Type B pancreatic cell (in vitro differentiated cells): ENCODE results near the gene HIVEP3. TPM values are rescaled to one million over a fixed set of nuclear protein-coding genes. Genes with fewer than 3 reads are reported as not detected.

Experiments
- DNase-seq: peaks from one replicate; pipeline ENCODE4 v3.0.0; 2021; ENCODE audit warnings: mixed read lengths; ENCODE audit not compliant: unreplicated experiment; ENCODE audit errors: extremely low spot score
- H3K27ac Mint-ChIP-seq: 2 replicates; pipeline ENCODE4 v1.8.0; 2021; ENCODE audit warnings: mild to moderate bottlenecking, mixed read lengths
- H3K27me3 Mint-ChIP-seq: 2 replicates; pipeline ENCODE4 v1.8.0; 2021; ENCODE audit warnings: mixed read lengths
- H3K36me3 Mint-ChIP-seq: 2 replicates; pipeline ENCODE4 v1.8.0; 2021; ENCODE audit warnings: mixed read lengths
- H3K4me1 Mint-ChIP-seq: one replicate; pipeline ENCODE4 v1.8.0; 2021; ENCODE audit warnings: mixed read lengths; ENCODE audit not compliant: unreplicated experiment
- H3K4me3 Mint-ChIP-seq: 2 replicates; pipeline ENCODE4 v1.8.0; 2021; ENCODE audit warnings: mild to moderate bottlenecking, mixed read lengths
- H3K9me3 Mint-ChIP-seq: 2 replicates; pipeline ENCODE4 v1.8.0; 2021; ENCODE audit warnings: mixed read lengths
- total RNA-seq: library from RNA; stranded (reverse); gene quantifications from 2 replicates; pipeline ENCODE4 v1.2.1, GENCODE V29; 2021; ENCODE audit warnings: low replicate concordance
- TF ChIP-seq, protein P1 (sequence below): fragments of 200-600 bp; sonication (generic); conservative IDR thresholded peaks from 2 replicates; pipeline ENCODE4 v1.5.0; 2021; ENCODE audit warnings: antibody characterized with exemption, mild to moderate bottlenecking

The HIVEP3 gene
- total RNA-seq, 1 donor from 2014 or later = 9.2 TPM

DNA sequence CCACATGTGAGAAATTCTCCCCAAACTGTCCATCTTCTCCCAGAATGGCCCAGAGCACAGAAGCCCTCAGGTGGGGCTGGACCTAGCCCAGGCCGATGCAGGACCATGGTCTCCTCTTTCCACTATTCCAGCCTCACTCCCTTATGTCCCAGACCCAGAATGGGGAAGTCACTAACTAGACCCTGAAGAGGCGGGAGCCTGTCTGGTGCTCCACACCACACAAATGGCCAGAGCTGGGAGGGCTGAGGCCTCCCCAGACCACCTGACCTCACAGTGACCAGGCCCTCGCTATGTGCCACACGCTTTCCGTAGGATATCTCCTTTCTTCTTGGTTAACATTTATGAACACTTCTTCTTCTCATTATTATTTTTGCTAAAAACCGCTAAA, 379.3 kb downstream of the HIVEP3 start:
- H3K27ac Mint-ChIP-seq = no peak overlapping the region
- DNase-seq = no peak
- H3K9me3 Mint-ChIP-seq = no peaks in the 10 kb centered on the region
- H3K27me3 Mint-ChIP-seq = peaks cover 16% of the 10 kb centered on the region
- TF ChIP-seq, protein P1, sequence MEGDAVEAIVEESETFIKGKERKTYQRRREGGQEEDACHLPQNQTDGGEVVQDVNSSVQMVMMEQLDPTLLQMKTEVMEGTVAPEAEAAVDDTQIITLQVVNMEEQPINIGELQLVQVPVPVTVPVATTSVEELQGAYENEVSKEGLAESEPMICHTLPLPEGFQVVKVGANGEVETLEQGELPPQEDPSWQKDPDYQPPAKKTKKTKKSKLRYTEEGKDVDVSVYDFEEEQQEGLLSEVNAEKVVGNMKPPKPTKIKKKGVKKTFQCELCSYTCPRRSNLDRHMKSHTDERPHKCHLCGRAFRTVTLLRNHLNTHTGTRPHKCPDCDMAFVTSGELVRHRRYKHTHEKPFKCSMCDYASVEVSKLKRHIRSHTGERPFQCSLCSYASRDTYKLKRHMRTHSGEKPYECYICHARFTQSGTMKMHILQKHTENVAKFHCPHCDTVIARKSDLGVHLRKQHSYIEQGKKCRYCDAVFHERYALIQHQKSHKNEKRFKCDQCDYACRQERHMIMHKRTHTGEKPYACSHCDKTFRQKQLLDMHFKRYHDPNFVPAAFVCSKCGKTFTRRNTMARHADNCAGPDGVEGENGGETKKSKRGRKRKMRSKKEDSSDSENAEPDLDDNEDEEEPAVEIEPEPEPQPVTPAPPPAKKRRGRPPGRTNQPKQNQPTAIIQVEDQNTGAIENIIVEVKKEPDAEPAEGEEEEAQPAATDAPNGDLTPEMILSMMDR = no peak
- H3K4me1 Mint-ChIP-seq = peaks cover 10% of the 10 kb centered on the region
- no peaks in the 10 kb centered on the region for H3K36me3 Mint-ChIP-seq
- H3K4me3 Mint-ChIP-seq = no peak overlapping the region

DNA sequence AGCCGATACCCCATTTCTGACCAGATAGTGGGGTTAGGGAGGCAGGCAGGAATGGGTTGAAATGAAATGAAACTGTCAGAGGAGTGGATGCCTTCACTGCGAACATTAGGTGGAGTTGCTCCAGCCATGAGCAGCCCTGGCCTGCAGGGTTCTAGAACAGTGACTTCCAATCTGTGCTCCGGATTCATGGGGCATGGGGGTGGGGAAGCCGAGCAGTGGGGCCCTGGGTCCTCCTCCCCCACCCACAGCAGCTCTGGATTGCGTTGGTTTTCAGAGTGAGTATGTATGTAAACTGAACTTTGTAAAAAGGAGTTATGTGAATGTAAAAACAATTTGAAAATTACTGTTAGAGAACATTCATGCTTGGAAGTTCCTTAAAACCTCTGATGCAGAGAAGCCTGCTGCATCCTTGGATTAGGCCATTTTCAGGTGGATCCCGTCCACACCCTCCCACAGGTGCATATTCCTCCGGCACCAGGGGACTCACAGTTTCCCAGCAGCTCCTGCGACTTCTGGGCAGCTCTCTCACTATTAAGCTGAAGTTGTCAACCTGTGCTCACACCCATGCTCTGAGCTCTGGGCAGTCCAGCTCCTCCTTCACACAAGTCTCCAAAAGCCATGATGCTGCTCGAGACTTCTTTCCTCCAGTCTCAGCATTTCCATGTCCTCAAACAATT, 379.8 kb downstream of the HIVEP3 start:
- H3K9me3 Mint-ChIP-seq = no peaks in the 10 kb centered on the region
- no peaks in the 10 kb centered on the region for H3K36me3 Mint-ChIP-seq
- H3K4me1 Mint-ChIP-seq = peaks cover 10% of the 10 kb centered on the region
- no peak overlapping the region for H3K27ac Mint-ChIP-seq
- TF ChIP-seq, protein P1 = no peak
- DNase-seq = no peak
- peaks cover 21% of the 10 kb centered on the region for H3K27me3 Mint-ChIP-seq
- H3K4me3 Mint-ChIP-seq = no peak overlapping the region

DNA sequence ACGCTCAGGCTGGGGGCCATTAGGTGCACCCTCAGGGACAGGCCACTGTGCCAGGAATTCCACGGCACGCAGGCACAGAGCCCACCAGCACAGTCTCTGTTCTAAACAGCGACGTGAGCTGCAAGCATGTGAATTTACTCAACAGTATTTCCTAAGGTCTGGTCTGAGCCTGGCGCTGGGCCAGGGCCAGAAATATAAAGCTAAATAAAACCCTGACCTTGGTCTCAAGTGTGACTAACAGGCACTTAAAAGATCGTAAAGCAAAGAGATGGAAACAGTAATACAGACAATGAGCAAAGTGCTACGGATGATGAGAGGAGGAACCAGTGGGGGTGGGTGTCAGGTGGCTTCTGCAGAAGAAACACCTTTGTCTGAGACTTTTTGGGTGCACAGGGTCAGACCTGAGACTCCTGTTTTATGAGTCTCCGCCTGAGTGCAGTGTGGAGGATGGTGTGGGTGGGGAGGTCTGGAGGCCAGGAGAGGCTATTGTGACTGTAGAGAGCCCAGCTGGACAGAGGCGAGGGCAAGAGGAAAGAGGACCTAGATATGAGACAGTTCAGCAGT, 380.9 kb downstream of the HIVEP3 start:
- peaks cover 10% of the 10 kb centered on the region for H3K4me1 Mint-ChIP-seq
- H3K27ac Mint-ChIP-seq = no peak overlapping the region
- peaks cover 30% of the 10 kb centered on the region for H3K27me3 Mint-ChIP-seq
- DNase-seq = no peak
- no peaks in the 10 kb centered on the region for H3K36me3 Mint-ChIP-seq
- no peak overlapping the region for H3K4me3 Mint-ChIP-seq
- no peaks in the 10 kb centered on the region for H3K9me3 Mint-ChIP-seq
- TF ChIP-seq, protein P1 = no peak

DNA sequence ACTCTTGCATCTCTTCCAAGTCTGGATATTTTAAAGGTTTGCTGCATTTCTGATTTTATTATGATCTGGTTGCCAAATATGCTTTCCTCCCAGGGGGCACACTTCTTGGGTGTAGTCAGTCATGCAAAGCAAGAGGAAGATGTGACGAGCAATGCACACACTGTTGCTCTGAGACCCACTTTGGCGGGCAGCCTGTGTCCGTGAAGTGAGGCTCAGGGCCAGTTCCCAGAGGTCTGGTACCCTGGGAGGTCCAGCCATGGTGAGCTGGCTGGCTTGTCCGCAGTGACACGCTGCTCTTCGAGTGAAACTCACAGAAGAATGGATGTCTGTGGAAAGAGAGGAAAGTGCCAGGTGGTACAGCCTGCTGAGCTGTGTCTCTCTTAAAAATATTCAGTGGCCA, 381.5 kb downstream of the HIVEP3 start:
- TF ChIP-seq, protein P1 = no peak
- no peak for DNase-seq
- peaks cover 10% of the 10 kb centered on the region for H3K4me1 Mint-ChIP-seq
- H3K27ac Mint-ChIP-seq = no peak overlapping the region
- H3K4me3 Mint-ChIP-seq = no peak overlapping the region
- peaks cover 35% of the 10 kb centered on the region for H3K27me3 Mint-ChIP-seq
- no peaks in the 10 kb centered on the region for H3K36me3 Mint-ChIP-seq
- H3K9me3 Mint-ChIP-seq = no peaks in the 10 kb centered on the region

DNA sequence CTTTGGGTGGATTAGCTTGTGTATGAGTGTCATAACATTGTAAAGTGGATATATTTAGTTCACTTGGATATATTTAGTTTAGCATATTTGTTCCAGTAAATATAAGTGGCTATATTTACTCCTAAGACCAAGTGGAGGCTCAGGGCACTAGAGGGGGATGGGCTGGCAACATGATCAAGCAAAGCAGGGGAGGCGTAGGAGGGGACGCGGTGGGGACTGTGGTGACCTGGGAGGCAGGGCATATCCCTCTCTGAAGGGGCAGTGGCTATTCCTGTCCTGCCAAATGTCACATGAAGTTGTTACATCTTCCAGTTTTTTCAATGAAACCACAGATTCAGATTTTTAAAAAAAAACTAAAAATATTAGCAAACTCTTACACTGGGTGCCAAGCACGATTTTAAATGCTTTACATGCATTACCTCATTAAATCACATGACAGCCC, 382.3 kb downstream of the HIVEP3 start:
- peaks cover 38% of the 10 kb centered on the region for H3K27me3 Mint-ChIP-seq
- no peak for DNase-seq
- TF ChIP-seq, protein P1 = no peak
- H3K4me3 Mint-ChIP-seq = no peak overlapping the region
- H3K4me1 Mint-ChIP-seq = peaks cover 10% of the 10 kb centered on the region
- H3K27ac Mint-ChIP-seq = no peak overlapping the region
- no peaks in the 10 kb centered on the region for H3K9me3 Mint-ChIP-seq
- H3K36me3 Mint-ChIP-seq = no peaks in the 10 kb centered on the region
